ENCODE measurements around the gene CDH20.

Gene CDH20

GRCh38 chr18:61574665-61575064 lies 241.4 kb downstream of the CDH20 start:
- DNase-seq (ENCODE audit: low read depth in 2 of 2) = no peak

GRCh38 chr18:61575419-61575818 lies 242.2 kb downstream of the CDH20 start:
- DNase-seq (ENCODE audit: low read depth in 2 of 2) = no peak

- no peak for DNase-seq (ENCODE audit: low read depth in 2 of 2)
These were observed 245.6 kb downstream of the CDH20 start for GRCh38 chr18:61578846-61579245.

- DNase-seq (ENCODE audit: low read depth in 2 of 2) = no peak
These were observed 246.4 kb downstream of the CDH20 start for GRCh38 chr18:61579581-61579980.

GRCh38 chr18:61580046-61580445 lies 246.8 kb downstream of the CDH20 start:
- DNase-seq (ENCODE audit: low read depth in 2 of 2) = no peak

GRCh38 chr18:61581578-61582201 lies 248.5 kb downstream of the CDH20 start:
- DNase-seq (ENCODE audit: low read depth in 2 of 2) = peak; percentile 40 to 56

GRCh38 chr18:61582202-61582710 lies 249.0 kb downstream of the CDH20 start:
- no peak for DNase-seq (ENCODE audit: low read depth in 2 of 2)

- DNase-seq (ENCODE audit: low read depth in 2 of 2) = no peak
These were observed 250.3 kb downstream of the CDH20 start for GRCh38 chr18:61583548-61583947.

GRCh38 chr18:61587865-61588264 lies 254.6 kb downstream of the CDH20 start:
- DNase-seq (ENCODE audit: low read depth in 2 of 2) = no peak

- DNase-seq (ENCODE audit: low read depth in 2 of 2) = no peak
These were observed 256.0 kb downstream of the CDH20 start for GRCh38 chr18:61589053-61589723.

- DNase-seq (ENCODE audit: low read depth in 2 of 2) = no peak
These were observed 256.5 kb downstream of the CDH20 start for GRCh38 chr18:61589724-61590065.

GRCh38 chr18:61591253-61591652 lies 258.0 kb downstream of the CDH20 start:
- DNase-seq (ENCODE audit: low read depth in 2 of 2) = no peak

GRCh38 chr18:61595615-61596251 lies 262.5 kb downstream of the CDH20 start:
- DNase-seq (ENCODE audit: low read depth in 2 of 2) = no peak

GRCh38 chr18:61596296-61596695 lies 263.1 kb downstream of the CDH20 start:
- DNase-seq (ENCODE audit: low read depth in 2 of 2) = no peak

- no peak for DNase-seq (ENCODE audit: low read depth in 2 of 2)
These were observed 264.1 kb downstream of the CDH20 start for GRCh38 chr18:61597316-61597715.

GRCh38 chr18:61600422-61600821 lies 267.2 kb downstream of the CDH20 start:
- DNase-seq (ENCODE audit: low read depth in 2 of 2) = no peak

- no peak for DNase-seq (ENCODE audit: low read depth in 2 of 2)
These were observed 269.6 kb downstream of the CDH20 start for GRCh38 chr18:61602836-61603235.

All from stimulated activated CD8-positive, alpha-beta memory T cell treated with anti-CD3 and anti-CD28 coated beads, Interleukin-2, amount 100 ng/mL, for 48 hours (primary cell).